Measurements from ENCODE around the gene PIK3C2G. TPM values are rescaled to one million over a fixed set of nuclear protein-coding genes. Genes with fewer than 3 reads are reported as not detected.

The PIK3C2G gene
- total and polyA plus RNA-seq, 5 donors: not detected

GRCh38 chr12:18416412-18416811 lies 155.1 kb downstream of the PIK3C2G start:
- intact Hi-C loops (cut with DNase I): no loop called here
- no peak for DNase-seq
- no peaks in the 10 kb centered on the region for H3K27me3 ChIP-seq (ENCODE audit: control insufficient read depth, insufficient read depth)
- WGBS: 94% methylated on average over 2 of the region's 2 CpGs
- no peak overlapping the region for H3K27ac ChIP-seq (ENCODE audit: low read length)
- no peak for ATAC-seq
- H3K4me1 ChIP-seq (ENCODE audit: control insufficient read depth, insufficient read depth, low read length): no peaks in the 10 kb centered on the region
- no peak overlapping the region for H3K4me3 ChIP-seq (ENCODE audit: low read length)
- H3K9me3 ChIP-seq (ENCODE audit: control insufficient read depth, low read length): no peaks in the 10 kb centered on the region

- Histone ChIP-seq H3K27ac (ENCODE audit: low read length) (no peak overlapping the region), H3K4me3 (ENCODE audit: low read length) (no peak overlapping the region), H3K9me3 (ENCODE audit: control insufficient read depth, low read length) (no peaks in the 10 kb centered on the region), H3K27me3 (ENCODE audit: control insufficient read depth, insufficient read depth) (no peaks in the 10 kb centered on the region), H3K4me1 (ENCODE audit: control insufficient read depth, insufficient read depth, low read length) (no peaks in the 10 kb centered on the region)
- intact Hi-C loops (cut with DNase I): no loop called here
- 82% methylated on average over 4 of the region's 4 CpGs for WGBS
- ATAC-seq: no peak
- no peak for DNase-seq
Observed at GRCh38 chr12:18419311-18419710, 158.0 kb downstream of the PIK3C2G start.

- intact Hi-C loops (cut with DNase I): loop anchor here in 1 of 4 donors (10.0 kb wide), 1 partner anchor 763 kb away; no protein-coding TSS in a partner anchor
- Histone ChIP-seq H3K27me3 (ENCODE audit: control insufficient read depth, insufficient read depth) (no peaks in the 10 kb centered on the region), H3K4me1 (ENCODE audit: control insufficient read depth, insufficient read depth, low read length) (no peaks in the 10 kb centered on the region), H3K27ac (ENCODE audit: low read length) (no peak overlapping the region), H3K9me3 (ENCODE audit: control insufficient read depth, low read length) (no peaks in the 10 kb centered on the region), H3K4me3 (ENCODE audit: low read length) (no peak overlapping the region)
- DNase-seq: no peak
- WGBS: 55% methylated on average over 3 of the region's 3 CpGs
- ATAC-seq: no peak
Observed at GRCh38 chr12:18421867-18422266, 160.5 kb downstream of the PIK3C2G start.

- no peaks in the 10 kb centered on the region for H3K4me1 ChIP-seq (ENCODE audit: control insufficient read depth, insufficient read depth, low read length)
- intact Hi-C loops (cut with DNase I): loop anchor here in 1 of 4 donors (10.0 kb wide), 1 partner anchor 762 kb away; no protein-coding TSS in a partner anchor
- H3K27me3 ChIP-seq (ENCODE audit: control insufficient read depth, insufficient read depth): no peaks in the 10 kb centered on the region
- DNase-seq (no peak), ATAC-seq (no peak)
- no peaks in the 10 kb centered on the region for H3K9me3 ChIP-seq (ENCODE audit: control insufficient read depth, low read length)
- no peak overlapping the region for H3K27ac ChIP-seq (ENCODE audit: low read length)
- no peak overlapping the region for H3K4me3 ChIP-seq (ENCODE audit: low read length)
Observed at GRCh38 chr12:18422871-18423270, 161.6 kb downstream of the PIK3C2G start.

- DNase-seq (no peak), ATAC-seq (no peak)
- Histone ChIP-seq H3K27ac (ENCODE audit: low read length) (no peak overlapping the region), H3K4me1 (ENCODE audit: control insufficient read depth, insufficient read depth, low read length) (no peaks in the 10 kb centered on the region), H3K9me3 (ENCODE audit: control insufficient read depth, low read length) (no peaks in the 10 kb centered on the region), H3K4me3 (ENCODE audit: low read length) (no peak overlapping the region), H3K27me3 (ENCODE audit: control insufficient read depth, insufficient read depth) (no peaks in the 10 kb centered on the region)
- intact Hi-C loops (cut with DNase I): loop anchor here in 1 of 4 donors (10.0 kb wide), 1 partner anchor 760 kb away; no protein-coding TSS in a partner anchor
- 88% methylated on average over 2 of the region's 2 CpGs for WGBS
Observed at GRCh38 chr12:18424857-18425256, 163.5 kb downstream of the PIK3C2G start.

- no peak for ATAC-seq
- Histone ChIP-seq H3K4me1 (ENCODE audit: control insufficient read depth, insufficient read depth, low read length) (no peaks in the 10 kb centered on the region), H3K4me3 (ENCODE audit: low read length) (no peak overlapping the region), H3K27ac (ENCODE audit: low read length) (no peak overlapping the region), H3K9me3 (ENCODE audit: control insufficient read depth, low read length) (no peaks in the 10 kb centered on the region), H3K27me3 (ENCODE audit: control insufficient read depth, insufficient read depth) (no peaks in the 10 kb centered on the region)
- DNase-seq: no peak
- intact Hi-C loops (cut with DNase I): loop anchor here in 1 of 4 donors (10.0 kb wide), 1 partner anchor 757 kb away; no protein-coding TSS in a partner anchor
- 82% methylated on average over 3 of the region's 3 CpGs for WGBS
Observed at GRCh38 chr12:18427520-18427919, 166.2 kb downstream of the PIK3C2G start.

- no peak overlapping the region for H3K27ac ChIP-seq (ENCODE audit: low read length)
- WGBS: 94% methylated on average over 2 of the region's 2 CpGs
- no peaks in the 10 kb centered on the region for H3K9me3 ChIP-seq (ENCODE audit: control insufficient read depth, low read length)
- no peaks in the 10 kb centered on the region for H3K4me1 ChIP-seq (ENCODE audit: control insufficient read depth, insufficient read depth, low read length)
- H3K27me3 ChIP-seq (ENCODE audit: control insufficient read depth, insufficient read depth): no peaks in the 10 kb centered on the region
- intact Hi-C loops (cut with DNase I): loop anchor here in 1 of 4 donors (10.0 kb wide), 1 partner anchor 756 kb away; no protein-coding TSS in a partner anchor
- DNase-seq (no peak), ATAC-seq (no peak)
- H3K4me3 ChIP-seq (ENCODE audit: low read length): no peak overlapping the region
Observed at GRCh38 chr12:18428416-18428815, 167.1 kb downstream of the PIK3C2G start.

- DNase-seq (no peak), ATAC-seq (peak; percentile 59 to 82)
- H3K27me3 ChIP-seq (ENCODE audit: control insufficient read depth, insufficient read depth): no peaks in the 10 kb centered on the region
- H3K4me1 ChIP-seq (ENCODE audit: control insufficient read depth, insufficient read depth, low read length): no peaks in the 10 kb centered on the region
- no peak overlapping the region for H3K27ac ChIP-seq (ENCODE audit: low read length)
- H3K4me3 ChIP-seq (ENCODE audit: low read length): no peak overlapping the region
- 34% methylated on average over 1 of the region's 1 CpG for whole genome bisulfite sequencing
- H3K9me3 ChIP-seq (ENCODE audit: control insufficient read depth, low read length): no peaks in the 10 kb centered on the region
- intact Hi-C loops (cut with DNase I): loop anchor here in 1 of 4 donors (10.0 kb wide), 1 partner anchor 755 kb away; no protein-coding TSS in a partner anchor
Observed at GRCh38 chr12:18429366-18429765, 168.0 kb downstream of the PIK3C2G start.

- intact Hi-C loops (cut with DNase I): loop anchor here in 1 of 4 donors (10.0 kb wide), 1 partner anchor 754 kb away; no protein-coding TSS in a partner anchor
- H3K27ac ChIP-seq (ENCODE audit: low read length): no peak overlapping the region
Observed at GRCh38 chr12:18430425-18431048, 169.2 kb downstream of the PIK3C2G start.

GRCh38 chr12:18431771-18432170 lies 170.5 kb downstream of the PIK3C2G start:
- ATAC-seq (no peak), DNase-seq (no peak)
- H3K4me3 ChIP-seq (ENCODE audit: low read length): no peak overlapping the region
- no peaks in the 10 kb centered on the region for H3K9me3 ChIP-seq (ENCODE audit: control insufficient read depth, low read length)
- H3K4me1 ChIP-seq (ENCODE audit: control insufficient read depth, insufficient read depth, low read length): no peaks in the 10 kb centered on the region
- intact Hi-C loops (cut with DNase I): loop anchor here in 1 of 4 donors (10.0 kb wide), 1 partner anchor 753 kb away; no protein-coding TSS in a partner anchor
- H3K27me3 ChIP-seq (ENCODE audit: control insufficient read depth, insufficient read depth): no peaks in the 10 kb centered on the region
- H3K27ac ChIP-seq (ENCODE audit: low read length): no peak overlapping the region

More at GRCh38 chr12:18430425-18431048, 169.2 kb downstream of the PIK3C2G start:
- peak; percentile 15 to 52 (median 48) for DNase-seq
- ATAC-seq: peak; percentile 83 to 86
- H3K4me3 ChIP-seq (ENCODE audit: low read length): no peak overlapping the region
- WGBS: 34% methylated on average over 3 of the region's 3 CpGs
- no peaks in the 10 kb centered on the region for H3K4me1 ChIP-seq (ENCODE audit: control insufficient read depth, insufficient read depth, low read length)
- H3K27me3 ChIP-seq (ENCODE audit: control insufficient read depth, insufficient read depth): no peaks in the 10 kb centered on the region
- no peaks in the 10 kb centered on the region for H3K9me3 ChIP-seq (ENCODE audit: control insufficient read depth, low read length)

- ATAC-seq (no peak), DNase-seq (no peak)
- H3K27ac ChIP-seq (ENCODE audit: low read length): no peak overlapping the region
- no peaks in the 10 kb centered on the region for H3K9me3 ChIP-seq (ENCODE audit: control insufficient read depth, low read length)
- no peak overlapping the region for H3K4me3 ChIP-seq (ENCODE audit: low read length)
- no peaks in the 10 kb centered on the region for H3K4me1 ChIP-seq (ENCODE audit: control insufficient read depth, insufficient read depth, low read length)
- no peaks in the 10 kb centered on the region for H3K27me3 ChIP-seq (ENCODE audit: control insufficient read depth, insufficient read depth)
- intact Hi-C loops (cut with DNase I): loop anchor here in 1 of 4 donors (10.0 kb wide), 1 partner anchor 753 kb away; no protein-coding TSS in a partner anchor
Observed at GRCh38 chr12:18432206-18432605, 170.9 kb downstream of the PIK3C2G start.
